GM12878 (cell line): ENCODE measurements around the gene BLOC1S5. TPM values are rescaled to one million over a fixed set of nuclear protein-coding genes. Genes with fewer than 3 reads are reported as not detected.

ENCODE experiments used
- ATAC-seq: fragments of 200-7000 bp; cut with Tn5 transposase; 3 replicates; pipeline ENCODE4 v1.9.1; 2020; ENCODE audit warnings: mild to moderate bottlenecking, moderate library complexity
- BruUV-seq: library from RNA; stranded (reverse); fragments of 400-500 nt; replicated peaks from 2 replicates; lab custom pipeline; 2021; lab: Mats Ljungman, UMichigan
- CTCF ChIA-PET: fragments of 300-600 bp; sonication (Branson Sonifier 250); formaldehyde crosslinking; extraction: SDS; loops from one replicate; lab custom pipeline; 2021; ENCODE audit warnings: inconsistent platforms; lab: Yijun Ruan, JAX
- POLR2A ChIA-PET: fragments of 350-600 bp; formaldehyde crosslinking; extraction: SDS; loops from one replicate; lab custom pipeline; 2021; ENCODE audit warnings: inconsistent platforms; lab: Charles Lee
- RAD21 ChIA-PET: fragments of 300-600 bp; sonication (Branson Sonifier 250); formaldehyde crosslinking; loops from one replicate; lab custom pipeline; 2023; ENCODE audit warnings: antibody characterized with exemption; ENCODE audit not compliant: unreplicated experiment; lab: Charles Lee
- SMC1A ChIA-PET: fragments of 300-600 bp; sonication (Branson Sonifier 250); formaldehyde crosslinking; loops from one replicate; lab custom pipeline; 2023; ENCODE audit not compliant: unreplicated experiment, uncharacterized antibody; lab: Charles Lee
- DNase-seq: peaks from one replicate; pipeline ENCODE4 v3.0.0-alpha.2; 2011; ENCODE audit warnings: low read depth, low spot score
- FAIRE-seq: peaks from 3 replicates; lab custom pipeline; 2011; peaks lifted over from hg19 to GRCh38; lab: Jason Lieb, UNC
- H2AFZ ChIP-seq: 2 replicates; pipeline ENCODE4 v1.6.0; 2011; ENCODE audit warnings: low read depth, low read length, control low read depth; ENCODE audit not compliant: control insufficient read depth
- H3K27ac ChIP-seq: 2 replicates; pipeline ENCODE4 v1.5.1; 2011; ENCODE audit warnings: control low read depth; ENCODE audit not compliant: control insufficient read depth, insufficient read depth
- H3K27me3 ChIP-seq, 2 experiments: replicated peaks in 1 of 2; 2 replicates each; pipeline versions ENCODE4 v1.6.0 to v1.6.1; 2011; ENCODE audit warnings: low read length in 1 of 2; ENCODE audit not compliant: control insufficient read depth in 2 of 2, insufficient read depth in 2 of 2
- H3K36me3 ChIP-seq, 2 experiments: 2 replicates each; pipeline ENCODE4 v1.5.1; 2011; ENCODE audit warnings: low read length in 1 of 2; ENCODE audit not compliant: control insufficient read depth in 2 of 2, insufficient read depth in 2 of 2
- H3K4me1 ChIP-seq: 2 replicates; pipeline ENCODE4 v1.6.1; 2011; ENCODE audit warnings: mild to moderate bottlenecking, low read length, moderate library complexity, mixed read lengths; ENCODE audit not compliant: control insufficient read depth, insufficient read depth
- H3K4me2 ChIP-seq: 2 replicates; pipeline ENCODE4 v1.6.0; 2011; ENCODE audit warnings: control low read depth; ENCODE audit not compliant: control insufficient read depth, insufficient read depth
- H3K4me3 ChIP-seq: fragments of 200-600 bp; sonication (generic); 2 replicates; pipeline ENCODE4 v1.5.1; 2016
- H3K79me2 ChIP-seq: 2 replicates; pipeline ENCODE4 v1.6.0; 2011; ENCODE audit warnings: low read length; ENCODE audit not compliant: control insufficient read depth, insufficient read depth
- H3K9ac ChIP-seq: 2 replicates; pipeline ENCODE4 v1.8.0; 2011; ENCODE audit warnings: low read length, control low read depth, mixed read lengths; ENCODE audit not compliant: control insufficient read depth, insufficient read depth
- H3K9me3 ChIP-seq: replicated peaks from 3 replicates; pipeline ENCODE4 v1.5.1; 2011; ENCODE audit warnings: mild to moderate bottlenecking, low read length; ENCODE audit not compliant: control insufficient read depth, insufficient read depth
- H4K20me1 ChIP-seq: 2 replicates; pipeline ENCODE4 v1.6.0; 2011; ENCODE audit not compliant: control insufficient read depth, insufficient read depth
- BCL11A ChIP-seq: IDR thresholded peaks from 2 replicates; pipeline ENCODE4 v1.6.1; 2011; ENCODE audit warnings: low read depth, low read length
- FOXK2 ChIP-seq: fragments of 450-650 bp; IDR thresholded peaks from 2 replicates; pipeline ENCODE4 v1.6.1; 2017; ENCODE audit warnings: mild to moderate bottlenecking, moderate library complexity
- FOXM1 ChIP-seq: IDR thresholded peaks from 2 replicates; pipeline ENCODE4 v1.6.1; 2012; ENCODE audit warnings: low read depth, mild to moderate bottlenecking, inconsistent platforms, low read length, moderate library complexity
- KDM1A ChIP-seq: fragments of 200-600 bp; sonication (generic); IDR thresholded peaks from 2 replicates; pipeline ENCODE4 v1.6.1; 2016; ENCODE audit warnings: borderline replicate concordance
- MEF2A ChIP-seq: IDR thresholded peaks from 2 replicates; pipeline ENCODE4 v1.6.1; 2011; ENCODE audit warnings: low read depth, mild to moderate bottlenecking, low read length, moderate library complexity; ENCODE audit not compliant: insufficient read depth
- MXI1 ChIP-seq: fragments of 150-350 bp; IDR thresholded peaks from 2 replicates; pipeline ENCODE4 v1.6.1; 2011; ENCODE audit warnings: low read depth, mild to moderate bottlenecking, inconsistent platforms, low read length, improper control_type of control experiment
- MYB ChIP-seq: fragments of 150-350 bp; IDR thresholded peaks from 2 replicates; pipeline ENCODE4 v1.6.1; 2014; ENCODE audit warnings: mild to moderate bottlenecking, low read depth, low read length, borderline replicate concordance
- NFXL1 ChIP-seq: fragments of 450-650 bp; IDR thresholded peaks from 2 replicates; pipeline ENCODE4 v1.6.1; 2017; ENCODE audit warnings: antibody characterized with exemption, mild to moderate bottlenecking, borderline replicate concordance
- RUNX3 ChIP-seq: IDR thresholded peaks from 2 replicates; pipeline ENCODE4 v1.6.1; 2012; ENCODE audit warnings: low read length, inconsistent platforms
- SMARCA5 ChIP-seq: fragments of 450-650 bp; IDR thresholded peaks from 2 replicates; pipeline ENCODE4 v1.6.1; 2017; ENCODE audit warnings: mild to moderate bottlenecking
- ZNF24 ChIP-seq: fragments of 450-650 bp; IDR thresholded peaks from 2 replicates; pipeline ENCODE4 v1.6.1; 2017; ENCODE audit warnings: antibody characterized with exemption, mild to moderate bottlenecking
- WGBS: methylation state at CpG from one replicate; pipeline ENCODE4 v1.1.6; 2016; ENCODE audit warnings: low lambda C conversion rate; ENCODE audit not compliant: insufficient replicate concordance, insufficient coverage; ENCODE audit errors: missing lambda C conversion rate; 5-methylcytosine and 5-hydroxymethylcytosine counted together
- in situ Hi-C: fragments of 300-500 bp; cut with MboI; formaldehyde crosslinking; loops from 9 replicates; pipeline ENCODE4 v1.14.3; 2018; ENCODE audit warnings: mixed read lengths
- intact Hi-C: fragments of 100-400 bp; cut with micrococcal nuclease; formaldehyde crosslinking; loops from one replicate; pipeline ENCODE4 v1.14.2; 2022; ENCODE audit not compliant: unreplicated experiment
- polyA plus RNA-seq, 11 experiments: library from polyadenylated mRNA; depleted of rRNA in 4 of 11; unstranded in 6 of 11; stranded (reverse) in 5 of 11; fragments of >200 nt; fragmentation: Nextera tagmentation in 4 of 11; fragmentation: Illumina TruSeq in 1 of 11; extraction: Ambion mirVana in 4 of 11; extraction: Trizol in 1 of 11; gene quantifications; 1 replicate in 1 of 11; 2 replicates in 10 of 11; pipeline versions ENCODE4 v1.2.1 to v1.2.3, GENCODE V29; 2011 to 2016; ENCODE audit warnings: inconsistent platforms in 2 of 11, missing spikeins in 2 of 11, low read depth in 1 of 11
- total RNA-seq, 4 experiments: library from RNA; depleted of rRNA in 3 of 4; stranded (reverse); fragments of >200 nt in 3 of 4; fragmentation: Illumina TruSeq in 1 of 4; extraction: Trizol in 1 of 4; gene quantifications; 2 replicates each; pipeline versions ENCODE4 v1.2.1 to v1.2.3, GENCODE V29; 2013 to 2021
- TF ChIP-seq, protein P1 (sequence below): fragments of 450-650 bp; formaldehyde crosslinking; IDR thresholded peaks from 2 replicates; pipeline ENCODE4 v1.4.0; 2020; ENCODE audit warnings: mild to moderate bottlenecking, moderate library complexity

Gene BLOC1S5
- total and polyA plus RNA-seq, 10 of the 15 experiments (the other 5 are each of a cell fraction or from before 2014, with no cell fraction given) = 4.3 to 22.2 (median 16.1) TPM

GRCh38 chr6:8086755-8087306 is 22.6 kb upstream of the BLOC1S5 start:
- CTCF ChIA-PET = interaction anchor here (1.4 kb wide), 1 partner anchor 13 kb away, joined by 3 read pairs; no protein-coding TSS in a partner anchor

GRCh38 chr6:8085053-8085511 is 20.9 kb upstream of the BLOC1S5 start:
- Histone ChIP-seq H3K27me3 (no peaks in the 10 kb centered on the region), H3K4me2 (no peak overlapping the region), H3K27ac (no peak overlapping the region), H3K79me2 (no peaks in the 10 kb centered on the region; the same call in 1 of the 2 replicates), H2AFZ (no peak overlapping the region), H3K9me3 (peaks cover 7% of the 10 kb centered on the region; the same call in 2 of the 3 replicates), H3K36me3 (peaks cover 5 to 34% of the 10 kb centered on the region in 2 experiments), H3K9ac (no peak overlapping the region), H4K20me1 (no peaks in the 10 kb centered on the region), H3K4me3 (no peak overlapping the region), H3K4me1 (no peaks in the 10 kb centered on the region)
- TF ChIP-seq MYB (no peak), FOXK2 (no peak), MEF2A (no peak), SMARCA5 (no peak), BCL11A (no peak), ZNF24 (no peak)
- TF ChIP-seq, protein P1, sequence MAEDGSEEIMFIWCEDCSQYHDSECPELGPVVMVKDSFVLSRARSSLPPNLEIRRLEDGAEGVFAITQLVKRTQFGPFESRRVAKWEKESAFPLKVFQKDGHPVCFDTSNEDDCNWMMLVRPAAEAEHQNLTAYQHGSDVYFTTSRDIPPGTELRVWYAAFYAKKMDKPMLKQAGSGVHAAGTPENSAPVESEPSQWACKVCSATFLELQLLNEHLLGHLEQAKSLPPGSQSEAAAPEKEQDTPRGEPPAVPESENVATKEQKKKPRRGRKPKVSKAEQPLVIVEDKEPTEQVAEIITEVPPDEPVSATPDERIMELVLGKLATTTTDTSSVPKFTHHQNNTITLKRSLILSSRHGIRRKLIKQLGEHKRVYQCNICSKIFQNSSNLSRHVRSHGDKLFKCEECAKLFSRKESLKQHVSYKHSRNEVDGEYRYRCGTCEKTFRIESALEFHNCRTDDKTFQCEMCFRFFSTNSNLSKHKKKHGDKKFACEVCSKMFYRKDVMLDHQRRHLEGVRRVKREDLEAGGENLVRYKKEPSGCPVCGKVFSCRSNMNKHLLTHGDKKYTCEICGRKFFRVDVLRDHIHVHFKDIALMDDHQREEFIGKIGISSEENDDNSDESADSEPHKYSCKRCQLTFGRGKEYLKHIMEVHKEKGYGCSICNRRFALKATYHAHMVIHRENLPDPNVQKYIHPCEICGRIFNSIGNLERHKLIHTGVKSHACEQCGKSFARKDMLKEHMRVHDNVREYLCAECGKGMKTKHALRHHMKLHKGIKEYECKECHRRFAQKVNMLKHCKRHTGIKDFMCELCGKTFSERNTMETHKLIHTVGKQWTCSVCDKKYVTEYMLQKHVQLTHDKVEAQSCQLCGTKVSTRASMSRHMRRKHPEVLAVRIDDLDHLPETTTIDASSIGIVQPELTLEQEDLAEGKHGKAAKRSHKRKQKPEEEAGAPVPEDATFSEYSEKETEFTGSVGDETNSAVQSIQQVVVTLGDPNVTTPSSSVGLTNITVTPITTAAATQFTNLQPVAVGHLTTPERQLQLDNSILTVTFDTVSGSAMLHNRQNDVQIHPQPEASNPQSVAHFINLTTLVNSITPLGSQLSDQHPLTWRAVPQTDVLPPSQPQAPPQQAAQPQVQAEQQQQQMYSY (CRISPR knock-in tag) = no peak
- intact Hi-C loops = no loop called here
- SMC1A ChIA-PET = interaction anchor here (1.3 to 1.6 kb wide), 3 partner anchors 15 to 19 kb away, joined by 3 to 5 read pairs (median 4); partner anchors contain the start of gene EEF1E1
- 90% methylated on average over 2 of the region's 2 CpGs for WGBS
- in situ Hi-C loops = no loop called here
- CTCF ChIA-PET = interaction anchor here (0.5 to 1.2 kb wide), 2 partner anchors 17 to 44 kb away, joined by 3 to 4 read pairs; no protein-coding TSS in a partner anchor
- no TSS peak for BruUV-seq
- POLR2A ChIA-PET = interaction anchor here (1.3 kb wide), 1 partner anchor 18 kb away, joined by 3 read pairs; the partner anchor contains the start of gene EEF1E1
- ATAC-seq = no peak
- no peak for FAIRE-seq
- RAD21 ChIA-PET = no interaction called here
- no peak for DNase-seq

More at GRCh38 chr6:8086755-8087306, 22.6 kb upstream of the BLOC1S5 start:
- Histone ChIP-seq H3K4me3 (no peak overlapping the region), H3K4me1 (no peaks in the 10 kb centered on the region), H3K27me3 (no peaks in the 10 kb centered on the region), H3K4me2 (peak overlapping the region; percentile 2; the same call in 1 of the 2 replicates), H3K9ac (no peak overlapping the region), H3K36me3 (peaks cover 7 to 38% of the 10 kb centered on the region in 2 experiments)
- in situ Hi-C loops = no loop called here
- no peak for FAIRE-seq
- intact Hi-C loops = no loop called here
- 55% methylated on average over 9 of the region's 9 CpGs for WGBS
- BruUV-seq = no TSS peak
- peak; percentile 20; the same call in 1 of the 2 replicates for TF ChIP-seq RUNX3
- no peak for TF ChIP-seq MXI1
- no peak for TF ChIP-seq KDM1A
- no peak for TF ChIP-seq FOXM1
- no peak for TF ChIP-seq NFXL1
- TF ChIP-seq, all 136 proteins: peak for 1
- Histone ChIP-seq H3K9me3 (peaks cover 9% of the 10 kb centered on the region; the same call in 2 of the 3 replicates), H3K79me2 (no peaks in the 10 kb centered on the region; the same call in 1 of the 2 replicates), H3K27ac (no peak overlapping the region), H2AFZ (no peak overlapping the region), H4K20me1 (no peaks in the 10 kb centered on the region)
- ChIA-PET RAD21 (no interaction called here), SMC1A (interaction anchor here (1.0 to 1.3 kb wide), 2 partner anchors 10 to 15 kb away, joined by 3 read pairs; no protein-coding TSS in a partner anchor), POLR2A (no interaction called here)
- DNase-seq (no peak), ATAC-seq (no peak)
